Activated naive CD4-positive, alpha-beta T cell (primary cell): ENCODE results near the gene GEMIN8.

Source experiments
- DNase-seq, 4 experiments: peaks; one replicate each; lab custom pipeline; 2025; lab: John Stamatoyannopoulos, UW

Gene GEMIN8

GRCh38 chrX:14029425-14030173 lies at the start of gene GEMIN8:
Gene GEMIN8 (minus strand): TSS chrX:14029892. CDS start chrX:14021478, 8,414 bp downstream.
- peak; percentile 51 to 87 (median 76) for DNase-seq

GRCh38 chrX:14076639-14077038 lies 46.9 kb upstream of the GEMIN8 start:
- DNase-seq, result no peak

- no peak for DNase-seq
These were observed 43.9 kb upstream of the GEMIN8 start for GRCh38 chrX:14073556-14073955.

- DNase-seq, result no peak
These were observed 43.4 kb upstream of the GEMIN8 start for GRCh38 chrX:14073071-14073470.

GRCh38 chrX:14065800-14066199 lies 36.1 kb upstream of the GEMIN8 start:
- no peak for DNase-seq

GRCh38 chrX:14064626-14065432 lies 35.1 kb upstream of the GEMIN8 start:
- no peak for DNase-seq

GRCh38 chrX:14062524-14062923 lies 32.8 kb upstream of the GEMIN8 start:
- no peak for DNase-seq

- DNase-seq, result no peak
These were observed 26.5 kb upstream of the GEMIN8 start for GRCh38 chrX:14056206-14056605.

- no peak for DNase-seq
These were observed 21.7 kb upstream of the GEMIN8 start for GRCh38 chrX:14051416-14051815.

GRCh38 chrX:14050709-14051108 lies 21.0 kb upstream of the GEMIN8 start:
- DNase-seq, result no peak

- no peak for DNase-seq
These were observed 13.5 kb upstream of the GEMIN8 start for GRCh38 chrX:14043209-14043608.

- DNase-seq, result peak; percentile 0 to 44 (median 7)
These were observed 9.7 kb upstream of the GEMIN8 start for GRCh38 chrX:14039344-14039743.

- DNase-seq, result no peak
These were observed 8.8 kb upstream of the GEMIN8 start for GRCh38 chrX:14038375-14039085.

- peak in 3 of 4 experiments; percentile 1 to 43 (median 16) for DNase-seq
These were observed 2.7 kb upstream of the GEMIN8 start for GRCh38 chrX:14032406-14032805.

GRCh38 chrX:14030174-14030530 lies 460 bp upstream of the GEMIN8 start:
- no peak for DNase-seq

GRCh38 chrX:14029039-14029424 lies 660 bp downstream of the GEMIN8 start:
- DNase-seq, result no peak

- DNase-seq, result no peak
These were observed 1.2 kb downstream of the GEMIN8 start for GRCh38 chrX:14028473-14028872.

- DNase-seq, result no peak
These were observed 2.1 kb downstream of the GEMIN8 start for GRCh38 chrX:14027511-14028019.

- peak in 1 of 4 experiments; percentile 9 for DNase-seq
These were observed 2.7 kb downstream of the GEMIN8 start for GRCh38 chrX:14027036-14027435.

- DNase-seq, result no peak
These were observed 3.6 kb downstream of the GEMIN8 start for GRCh38 chrX:14026121-14026520.

- DNase-seq, result no peak
These were observed 7.7 kb downstream of the GEMIN8 start for GRCh38 chrX:14022019-14022418.

- no peak for DNase-seq
These were observed 12.3 kb downstream of the GEMIN8 start for GRCh38 chrX:14017399-14017798.
